Adrenal gland (tissue), 12 donors: Measurements from ENCODE around the gene PTCSC3. TPM values are rescaled to one million over a fixed set of nuclear protein-coding genes. Genes with fewer than 3 reads are reported as not detected.
"Not testable (repeated sequence)": the region's sequence is repeated elsewhere in the genome, so short reads cannot be mapped to it uniquely, and the experiment has no call there.

Experiments used
- DNase-seq, 7 donors: peaks; one replicate each; pipeline ENCODE4 v3.0.0-alpha.2; 2019 to 2020
- H3K27ac ChIP-seq, 5 donors: fragments of 200-600 bp; sonication (generic) in 4 of 5; 1 replicate in 3 of 5; 2 replicates in 2 of 5; pipeline versions ENCODE4 v1.5.1 to v1.8.0; 2016 to 2020; ENCODE audit warnings: mild to moderate bottlenecking in 1 of 5
- H3K27me3 ChIP-seq: fragments of 200-600 bp; 2 replicates; pipeline ENCODE4 v1.8.0; 2021
- H3K36me3 ChIP-seq, 2 donors: fragments of 200-600 bp; replicated peaks in 1 of 2; 1 replicate in 1 of 2; 2 replicates in 1 of 2; pipeline versions ENCODE4 v1.5.1 to v1.8.0; 2018 to 2022
- H3K4me1 ChIP-seq, 2 donors: fragments of 200-600 bp; replicated peaks in 1 of 2; 1 replicate in 1 of 2; 2 replicates in 1 of 2; pipeline versions ENCODE4 v1.5.1 to v1.8.0; 2018 to 2021
- H3K4me3 ChIP-seq, 4 donors: fragments of 200-600 bp; sonication (generic) in 3 of 4; one replicate each; pipeline ENCODE4 v1.5.1; 2016 to 2018
- H3K9me3 ChIP-seq, 3 donors: fragments of 200-600 bp; sonication (generic) in 1 of 3; replicated peaks in 1 of 3; 1 replicate in 2 of 3; 2 replicates in 1 of 3; pipeline versions ENCODE4 v1.5.1 to v1.8.0; 2016 to 2021
- POLR2A ChIP-seq, 2 donors: fragments of 450-650 bp; IDR thresholded peaks; one replicate each; pipeline ENCODE4 v1.6.1; 2017; ENCODE audit warnings: antibody characterized with exemption in 2 of 2, mild to moderate bottlenecking in 2 of 2, moderate library complexity in 1 of 2
- WGBS, 4 donors: extraction: QIAGEN DNeasy Blood & Tissue Kit in 2 of 4; methylation state at CpG; one replicate each; pipeline versions ENCODE4 v1.1.5 to v1.1.7; 2013 to 2017; 5-methylcytosine and 5-hydroxymethylcytosine counted together
- intact Hi-C, 2 donors: fragments of 100-400 bp; cut with DNase I; formaldehyde crosslinking; loops; one replicate each; pipeline versions ENCODE4 v1.14.1 to v1.15.0; 2022 to 2023
- polyA plus RNA-seq, 3 donors: library from polyadenylated mRNA; stranded (reverse); fragments of 200-250 nt in 2 of 3; fragments of 350-450 nt in 1 of 3; fragmentation: Illumina TruSeq in 1 of 3; extraction: RNeasy Lipid Tissue Mini Kit (QIAGEN cat#74804) in 1 of 3; gene quantifications; one replicate each; pipeline ENCODE4 v1.2.3, GENCODE V29; 2013 to 2014
- total RNA-seq, 9 donors: library from RNA; depleted of rRNA in 4 of 9; stranded (reverse); fragments of >200 nt in 4 of 9; fragments of 120-200 nt in 1 of 9; fragmentation: NEBNext Ultra II Directional in 1 of 9; extraction: Animal tissue kit (Norgen Biotek cat#: 25700) in 1 of 9; gene quantifications; one replicate each; pipeline versions ENCODE4 v1.1.0 to v1.2.4, GENCODE V29; 2013 to 2023
- TF ChIP-seq, protein P1 (sequence below), 6 experiments: fragments of 450-650 bp in 4 of 6; fragments of 200-600 bp in 2 of 6; sonication (generic) in 1 of 6; IDR thresholded peaks; 1 replicate in 5 of 6; 2 replicates in 1 of 6; pipeline versions ENCODE4 v1.5.1 to v1.8.0; 2016 to 2021; ENCODE audit warnings: antibody characterized with exemption in 6 of 6, mild to moderate bottlenecking in 2 of 6, moderate library complexity in 1 of 6
- donor health status: healthy with polysubstance abuse.
- donor health status: Bipolar disorder and iron deficiency.
- donor health status: DM: yes; HTN: yes; CAD: no.
- donor health status: DM: no; HTN: no; CAD: no.
- donor health status: DM: no; HTN: no; CAD: no.
- donor health status: DM: yes; HTN: yes; CAD: no.

Gene PTCSC3
- total and polyA plus RNA-seq, 12 donors, result not detected

DNA sequence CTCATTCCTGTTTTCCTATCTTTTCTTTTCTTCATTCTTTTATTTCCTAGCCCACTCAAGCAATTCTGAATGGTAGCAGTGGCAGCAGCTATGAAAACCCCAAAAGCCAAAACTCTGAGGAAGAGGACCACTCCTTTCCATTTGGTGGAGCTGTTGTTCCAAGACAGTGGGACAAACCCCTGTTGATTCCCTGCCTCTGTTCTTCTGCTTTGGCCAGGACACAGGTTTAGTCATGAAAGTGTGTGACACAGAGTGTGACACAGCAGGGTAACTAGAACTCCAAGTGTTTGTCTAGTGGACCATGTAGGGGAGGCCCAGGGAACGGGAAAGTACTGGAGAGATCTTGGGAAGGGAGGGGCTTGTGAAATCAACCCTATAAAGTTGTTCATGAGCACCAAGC lies 71.1 kb downstream of the PTCSC3 start:
- WGBS, 4 donors, result 0 to 19% (median 8%) methylated on average over 1 of the region's 1 CpG

DNA sequence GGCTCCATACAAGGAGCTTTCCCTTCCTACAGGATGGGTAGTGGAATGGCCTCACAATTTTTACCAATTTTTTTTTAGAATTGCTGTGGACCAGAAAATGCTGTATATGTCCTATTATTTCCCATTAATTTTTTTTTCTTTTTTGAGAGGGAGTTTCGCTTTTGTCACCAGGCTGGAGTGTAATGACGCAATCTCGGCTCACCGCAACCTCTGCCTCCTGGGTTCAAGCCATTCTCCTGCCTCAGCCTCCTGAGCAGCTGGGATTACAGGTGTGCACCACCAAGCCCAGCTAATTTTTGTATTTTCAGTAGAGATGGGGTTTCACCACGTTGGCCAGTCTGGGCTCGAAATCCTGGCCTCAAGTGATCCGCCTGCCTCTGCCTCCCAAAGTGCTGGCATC lies 72.3 kb downstream of the PTCSC3 start:
- H3K4me3 ChIP-seq, H3K4me1 ChIP-seq, DNase-seq, H3K36me3 ChIP-seq, H3K9me3 ChIP-seq, H3K27ac ChIP-seq, H3K27me3 ChIP-seq, intact Hi-C loops: not testable (repeated sequence)
- WGBS, 4 donors, result 61 to 82% (median 75%) methylated on average over 7 of the region's 7 CpGs

More for the DNA sequence above, 71.1 kb downstream of the PTCSC3 start:
- TF ChIP-seq, protein P1, sequence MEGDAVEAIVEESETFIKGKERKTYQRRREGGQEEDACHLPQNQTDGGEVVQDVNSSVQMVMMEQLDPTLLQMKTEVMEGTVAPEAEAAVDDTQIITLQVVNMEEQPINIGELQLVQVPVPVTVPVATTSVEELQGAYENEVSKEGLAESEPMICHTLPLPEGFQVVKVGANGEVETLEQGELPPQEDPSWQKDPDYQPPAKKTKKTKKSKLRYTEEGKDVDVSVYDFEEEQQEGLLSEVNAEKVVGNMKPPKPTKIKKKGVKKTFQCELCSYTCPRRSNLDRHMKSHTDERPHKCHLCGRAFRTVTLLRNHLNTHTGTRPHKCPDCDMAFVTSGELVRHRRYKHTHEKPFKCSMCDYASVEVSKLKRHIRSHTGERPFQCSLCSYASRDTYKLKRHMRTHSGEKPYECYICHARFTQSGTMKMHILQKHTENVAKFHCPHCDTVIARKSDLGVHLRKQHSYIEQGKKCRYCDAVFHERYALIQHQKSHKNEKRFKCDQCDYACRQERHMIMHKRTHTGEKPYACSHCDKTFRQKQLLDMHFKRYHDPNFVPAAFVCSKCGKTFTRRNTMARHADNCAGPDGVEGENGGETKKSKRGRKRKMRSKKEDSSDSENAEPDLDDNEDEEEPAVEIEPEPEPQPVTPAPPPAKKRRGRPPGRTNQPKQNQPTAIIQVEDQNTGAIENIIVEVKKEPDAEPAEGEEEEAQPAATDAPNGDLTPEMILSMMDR (IDR thresholded peaks at IDR 0.05), result no peak
- TF ChIP-seq POLR2A (IDR thresholded peaks at IDR 0.05), result no peak
- Histone ChIP-seq H3K4me3 (no peak overlapping the region), H3K4me1 (no peaks in the 10 kb centered on the region), H3K27ac (no peak overlapping the region), H3K36me3 (no peaks in the 10 kb centered on the region), H3K27me3 (peaks cover 3% of the 10 kb centered on the region), H3K9me3 (no peaks in the 10 kb centered on the region)
- DNase-seq, result no peak
- intact Hi-C loops, result no loop called here

DNA sequence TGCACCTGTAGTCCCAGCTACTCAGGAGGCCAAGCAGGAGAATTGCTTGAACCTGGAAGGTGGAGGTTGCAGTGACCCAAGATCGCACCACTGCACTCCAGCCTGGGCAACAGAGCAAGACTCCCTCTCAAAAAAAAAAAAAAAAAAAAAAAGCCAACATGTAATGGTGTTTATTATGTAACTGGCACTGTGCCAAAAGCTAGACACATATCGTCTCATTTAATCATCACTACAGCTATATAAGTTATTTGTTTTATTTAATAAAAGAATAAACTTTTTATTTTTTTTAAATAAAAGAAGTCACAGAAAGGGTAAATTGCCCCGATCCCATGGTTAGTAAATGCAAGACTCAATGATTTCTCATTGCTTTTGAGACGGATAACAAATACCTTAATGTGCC lies 76.9 kb downstream of the PTCSC3 start:
- DNase-seq, result no peak
- intact Hi-C loops, result no loop called here
- Histone ChIP-seq H3K4me3 (no peak overlapping the region), H3K4me1 (no peaks in the 10 kb centered on the region), H3K9me3 (no peaks in the 10 kb centered on the region), H3K27me3 (peaks cover 13% of the 10 kb centered on the region), H3K36me3 (no peaks in the 10 kb centered on the region), H3K27ac (no peak overlapping the region)
- TF ChIP-seq POLR2A (IDR thresholded peaks at IDR 0.05), result no peak
- TF ChIP-seq, protein P1 (IDR thresholded peaks at IDR 0.05), result no peak
- WGBS, 4 donors, result 78 to 91% (median 87%) methylated on average over 4 of the region's 4 CpGs

DNA sequence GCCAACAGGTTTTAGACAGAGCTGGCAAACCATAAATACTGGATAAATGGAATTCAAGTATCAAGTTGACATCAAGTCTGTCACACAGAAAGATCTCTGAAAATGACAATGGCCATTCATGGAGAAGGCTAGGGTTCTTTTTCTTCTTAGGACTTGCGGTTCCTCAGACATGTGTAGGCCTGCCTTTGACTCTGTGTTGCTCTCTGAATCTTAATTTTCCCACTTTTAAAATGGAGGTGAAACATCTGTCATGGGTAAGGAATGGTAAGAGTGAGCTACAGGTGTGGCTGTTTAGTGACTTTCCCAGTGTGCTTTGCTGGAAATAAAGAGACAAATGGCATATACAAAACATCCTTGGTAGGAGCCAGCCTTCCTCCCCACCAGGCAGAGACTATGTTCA lies 79.2 kb downstream of the PTCSC3 start:
- Histone ChIP-seq H3K4me3 (no peak overlapping the region), H3K27ac (no peak overlapping the region), H3K36me3 (no peaks in the 10 kb centered on the region), H3K9me3 (no peaks in the 10 kb centered on the region), H3K27me3 (peaks cover 10% of the 10 kb centered on the region), H3K4me1 (no peaks in the 10 kb centered on the region)
- WGBS, 4 donors, result 78 to 100% (median 90%) methylated on average over 1 of the region's 1 CpG
- TF ChIP-seq POLR2A (IDR thresholded peaks at IDR 0.05), result no peak
- TF ChIP-seq, protein P1 (IDR thresholded peaks at IDR 0.05), result no peak
- intact Hi-C loops, result no loop called here
- no peak for DNase-seq

DNA sequence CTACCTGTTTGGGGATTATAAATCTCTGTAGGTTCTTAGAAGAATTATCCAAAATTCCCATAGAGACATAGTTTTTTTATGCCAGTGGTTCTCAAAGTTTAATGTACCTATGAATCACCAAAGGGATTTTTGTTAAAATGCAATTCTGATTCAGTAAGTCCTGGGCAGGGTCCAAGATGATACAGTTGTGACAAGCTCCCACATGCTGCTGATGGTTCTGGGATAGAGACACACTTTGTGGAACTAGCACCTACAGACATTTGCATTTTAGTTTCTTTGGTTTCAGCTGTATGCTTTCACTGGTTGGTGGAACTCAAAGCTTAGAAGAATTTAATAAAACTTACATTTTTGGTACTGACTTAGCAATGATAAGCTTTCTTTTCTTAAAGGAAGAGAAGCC lies 80.4 kb downstream of the PTCSC3 start:
- H3K4me1 ChIP-seq, result no peaks in the 10 kb centered on the region
- H3K27ac ChIP-seq, result no peak overlapping the region
- TF ChIP-seq, protein P1 (IDR thresholded peaks at IDR 0.05), result no peak
- TF ChIP-seq POLR2A (IDR thresholded peaks at IDR 0.05), result no peak
- no peak overlapping the region for H3K4me3 ChIP-seq
- DNase-seq, result no peak
- no peaks in the 10 kb centered on the region for H3K9me3 ChIP-seq
- no peaks in the 10 kb centered on the region for H3K36me3 ChIP-seq
- H3K27me3 ChIP-seq, result peaks cover 10% of the 10 kb centered on the region
- intact Hi-C loops, result no loop called here
